Measurements from ENCODE around the gene TRPV6.

- TF ChIP-seq CTCF (IDR thresholded peaks at IDR 0.05; ENCODE audit: low read depth, low read length, missing input control) (no peak), NR2F2 (IDR thresholded peaks at IDR 0.05) (no peak), SP1 (IDR thresholded peaks at IDR 0.05) (no peak), RXRA (IDR thresholded peaks at IDR 0.05) (no peak), REST (IDR thresholded peaks at IDR 0.05) (no peak), MAX (IDR thresholded peaks at IDR 0.05) (no peak), FOXA1 (IDR thresholded peaks at IDR 0.05) (no peak), TAF1 (conservative IDR thresholded peaks at IDR 0.05) (no peak), RAD21 (IDR thresholded peaks at IDR 0.05) (no peak), YY1 (IDR thresholded peaks at IDR 0.05) (no peak), ZBTB33 (IDR thresholded peaks at IDR 0.05) (no peak), JUND (IDR thresholded peaks at IDR 0.05) (no peak), EGR1 (IDR thresholded peaks at IDR 0.05; ENCODE audit: low read depth in 2 of 2) (no peak), GABPA (IDR thresholded peaks at IDR 0.05 in 1 of 2, conservative IDR thresholded peaks at IDR 0.05 in 1 of 2) (no peak)
Measured at GRCh38 chr7:142832417-142832816, 53.1 kb downstream of the TRPV6 start.

Measured in liver (tissue), 3 donors.